Spleen (tissue), 7 donors: ENCODE results near the gene PRDM16.

ENCODE experiments used
- POLR2A ChIP-seq, 3 donors: fragments of 450-650 bp; IDR thresholded peaks; one replicate each; pipeline ENCODE4 v1.5.1; 2017; ENCODE audit warnings: antibody characterized with exemption in 3 of 3, mild to moderate bottlenecking in 1 of 3
- TF ChIP-seq, protein P1 (sequence below), 11 experiments: fragments of 200-600 bp in 7 of 11; fragments of 450-650 bp in 4 of 11; sonication (generic) in 4 of 11; IDR thresholded peaks in 8 of 11; conservative IDR thresholded peaks in 3 of 11; 1 replicate in 7 of 11; 2 replicates in 4 of 11; pipeline versions ENCODE4 v1.4.0 to v1.8.0; 2016 to 2021; ENCODE audit warnings: antibody characterized with exemption in 11 of 11, inconsistent platforms in 4 of 11, mild to moderate bottlenecking in 1 of 11
- donor health status: DM: no; HTN: no; CAD: no; lungs with moderate emphysema.
- donor health status: DM: no; HTN: no; CAD: no.
- donor health status: DM: no; HTN: no; CAD: no.

DNA sequence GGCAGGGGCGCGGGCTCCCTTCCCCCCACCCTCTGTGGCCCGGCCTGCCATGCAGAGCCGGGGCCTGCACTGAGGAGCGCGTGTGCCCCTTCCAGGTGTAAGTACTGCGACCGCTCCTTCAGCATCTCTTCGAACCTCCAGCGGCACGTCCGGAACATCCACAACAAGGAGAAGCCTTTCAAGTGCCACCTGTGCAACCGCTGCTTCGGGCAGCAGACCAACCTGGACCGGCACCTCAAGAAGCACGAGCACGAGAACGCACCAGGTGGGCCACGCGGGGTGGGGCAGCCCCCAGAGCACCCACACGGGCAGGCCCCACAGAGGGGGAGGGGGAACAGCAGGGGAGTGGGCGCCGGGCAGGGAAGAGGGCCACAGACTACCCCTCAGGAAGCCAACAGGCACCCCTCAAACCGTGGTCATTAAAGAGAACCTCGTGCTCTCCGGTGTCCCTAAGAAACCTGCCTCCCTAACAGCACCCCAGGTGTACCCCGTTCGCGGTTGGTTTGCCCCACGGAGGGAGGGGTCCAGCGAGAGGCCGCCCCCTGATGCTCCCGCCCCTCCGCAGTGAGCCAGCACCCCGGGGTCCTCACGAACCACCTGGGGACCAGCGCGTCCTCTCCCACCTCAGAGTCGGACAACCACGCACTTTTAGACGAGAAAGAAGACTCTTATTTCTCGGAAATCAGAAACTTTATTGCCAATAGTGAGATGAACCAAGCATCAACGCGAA is 356.6 kb downstream of the PRDM16 start:
- TF ChIP-seq, protein P1, sequence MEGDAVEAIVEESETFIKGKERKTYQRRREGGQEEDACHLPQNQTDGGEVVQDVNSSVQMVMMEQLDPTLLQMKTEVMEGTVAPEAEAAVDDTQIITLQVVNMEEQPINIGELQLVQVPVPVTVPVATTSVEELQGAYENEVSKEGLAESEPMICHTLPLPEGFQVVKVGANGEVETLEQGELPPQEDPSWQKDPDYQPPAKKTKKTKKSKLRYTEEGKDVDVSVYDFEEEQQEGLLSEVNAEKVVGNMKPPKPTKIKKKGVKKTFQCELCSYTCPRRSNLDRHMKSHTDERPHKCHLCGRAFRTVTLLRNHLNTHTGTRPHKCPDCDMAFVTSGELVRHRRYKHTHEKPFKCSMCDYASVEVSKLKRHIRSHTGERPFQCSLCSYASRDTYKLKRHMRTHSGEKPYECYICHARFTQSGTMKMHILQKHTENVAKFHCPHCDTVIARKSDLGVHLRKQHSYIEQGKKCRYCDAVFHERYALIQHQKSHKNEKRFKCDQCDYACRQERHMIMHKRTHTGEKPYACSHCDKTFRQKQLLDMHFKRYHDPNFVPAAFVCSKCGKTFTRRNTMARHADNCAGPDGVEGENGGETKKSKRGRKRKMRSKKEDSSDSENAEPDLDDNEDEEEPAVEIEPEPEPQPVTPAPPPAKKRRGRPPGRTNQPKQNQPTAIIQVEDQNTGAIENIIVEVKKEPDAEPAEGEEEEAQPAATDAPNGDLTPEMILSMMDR (IDR thresholded peaks at IDR 0.05 in 8 of 11, conservative IDR thresholded peaks at IDR 0.05 in 3 of 11), result no peak
- TF ChIP-seq POLR2A (IDR thresholded peaks at IDR 0.05), result no peak
